ENCODE measurements around the gene HOXC10.

DNA sequence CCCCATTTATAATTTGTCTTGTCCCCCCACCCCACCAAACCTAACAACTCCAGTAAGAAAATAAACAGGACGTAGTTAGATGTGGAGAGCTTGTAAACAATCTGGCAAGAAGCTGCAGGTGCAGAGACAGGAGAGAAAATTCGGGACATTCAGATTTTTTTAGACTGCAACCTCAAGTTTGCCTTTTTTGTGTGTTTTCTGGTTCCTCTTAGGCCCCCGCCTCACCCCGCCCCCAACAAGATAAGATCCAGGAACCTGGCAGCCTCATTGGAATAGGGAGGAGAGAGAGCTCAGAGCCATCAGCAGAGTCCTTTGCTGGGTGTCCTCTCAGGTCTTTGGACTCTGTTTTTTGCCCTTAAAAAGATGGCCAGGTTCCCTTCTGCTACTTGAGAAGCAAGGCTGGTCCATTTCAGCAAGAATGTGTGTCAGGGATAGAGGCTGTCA lies 2.9 kb downstream of the HOXC10 start:
- TF ChIP-seq, protein P1, sequence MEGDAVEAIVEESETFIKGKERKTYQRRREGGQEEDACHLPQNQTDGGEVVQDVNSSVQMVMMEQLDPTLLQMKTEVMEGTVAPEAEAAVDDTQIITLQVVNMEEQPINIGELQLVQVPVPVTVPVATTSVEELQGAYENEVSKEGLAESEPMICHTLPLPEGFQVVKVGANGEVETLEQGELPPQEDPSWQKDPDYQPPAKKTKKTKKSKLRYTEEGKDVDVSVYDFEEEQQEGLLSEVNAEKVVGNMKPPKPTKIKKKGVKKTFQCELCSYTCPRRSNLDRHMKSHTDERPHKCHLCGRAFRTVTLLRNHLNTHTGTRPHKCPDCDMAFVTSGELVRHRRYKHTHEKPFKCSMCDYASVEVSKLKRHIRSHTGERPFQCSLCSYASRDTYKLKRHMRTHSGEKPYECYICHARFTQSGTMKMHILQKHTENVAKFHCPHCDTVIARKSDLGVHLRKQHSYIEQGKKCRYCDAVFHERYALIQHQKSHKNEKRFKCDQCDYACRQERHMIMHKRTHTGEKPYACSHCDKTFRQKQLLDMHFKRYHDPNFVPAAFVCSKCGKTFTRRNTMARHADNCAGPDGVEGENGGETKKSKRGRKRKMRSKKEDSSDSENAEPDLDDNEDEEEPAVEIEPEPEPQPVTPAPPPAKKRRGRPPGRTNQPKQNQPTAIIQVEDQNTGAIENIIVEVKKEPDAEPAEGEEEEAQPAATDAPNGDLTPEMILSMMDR (IDR thresholded peaks at IDR 0.05) = no peak
- TF ChIP-seq POLR2A (IDR thresholded peaks at IDR 0.05) = no peak
